Mucosa of gallbladder (tissue), 1 donor: ENCODE results near the gene SHF. TPM values are rescaled to one million over a fixed set of nuclear protein-coding genes. Genes with fewer than 3 reads are reported as not detected.
"Not testable (repeated sequence)": the region's sequence is repeated elsewhere in the genome, so short reads cannot be mapped to it uniquely, and the experiment has no call there.

Source experiments
- DNase-seq: peaks from one replicate; pipeline ENCODE4 v3.0.0-alpha.2; 2020; ENCODE audit warnings: low spot score
- total RNA-seq: library from RNA; stranded (reverse); gene quantifications from one replicate; pipeline ENCODE4 v1.2.1, GENCODE V29; 2021
- donor health status: DM: no; HTN: no; CAD: no.

SHF gene
- 10.4 TPM for total RNA-seq

- peak; percentile 53 for DNase-seq
Observed at GRCh38 chr15:45187894-45188830, at the start of gene SHF. TSS of gene SHF (minus strand) at chr15:45187966. CDS start at chr15:45187951, 15 bp downstream.

GRCh38 chr15:45236806-45237205 lies 49.0 kb upstream of the SHF start:
- not testable (repeated sequence) for DNase-seq

- peak; percentile 67 for DNase-seq
Observed at GRCh38 chr15:45234562-45235235, 46.9 kb upstream of the SHF start.

GRCh38 chr15:45231864-45232562 lies 44.2 kb upstream of the SHF start:
- DNase-seq = no peak

- DNase-seq = peak; percentile 40
Observed at GRCh38 chr15:45231132-45231531, 43.4 kb upstream of the SHF start.

GRCh38 chr15:45230245-45230965 lies 42.6 kb upstream of the SHF start:
- peak; percentile 25 for DNase-seq

GRCh38 chr15:45228931-45229330 lies 41.2 kb upstream of the SHF start:
- DNase-seq = peak; percentile 23

GRCh38 chr15:45225506-45226273 lies 37.9 kb upstream of the SHF start:
- DNase-seq = no peak

GRCh38 chr15:45224621-45225217 lies 37.0 kb upstream of the SHF start:
- peak; percentile 44 for DNase-seq

- no peak for DNase-seq
Observed at GRCh38 chr15:45221967-45222366, 34.2 kb upstream of the SHF start.

GRCh38 chr15:45221053-45221599 lies 33.4 kb upstream of the SHF start:
- DNase-seq = no peak

GRCh38 chr15:45212493-45212892 lies 24.7 kb upstream of the SHF start:
- DNase-seq = no peak

GRCh38 chr15:45205192-45205591 lies 17.4 kb upstream of the SHF start:
- DNase-seq = peak; percentile 58

- no peak for DNase-seq
Observed at GRCh38 chr15:45203182-45203581, 15.4 kb upstream of the SHF start.

GRCh38 chr15:45201869-45202268 lies 14.1 kb upstream of the SHF start:
- DNase-seq = no peak

- DNase-seq = no peak
Observed at GRCh38 chr15:45201557-45201859, 13.7 kb upstream of the SHF start.

GRCh38 chr15:45200799-45201556 lies 13.2 kb upstream of the SHF start:
- DNase-seq = peak; percentile 82

- peak; percentile 98 for DNase-seq
Observed at GRCh38 chr15:45200001-45200798, 12.4 kb upstream of the SHF start.
